PC-9 (cell line): Measurements from ENCODE around the gene RBMS3.

Experiments used
- EZH2 ChIP-seq: fragments of 200-600 bp; sonication (generic); IDR thresholded peaks from 2 replicates; pipeline ENCODE4 v1.8.0; 2017; ENCODE audit warnings: antibody characterized with exemption, low read depth
- TF ChIP-seq, protein P1 (sequence below): fragments of 200-600 bp; sonication (generic); conservative IDR thresholded peaks from 2 replicates; pipeline ENCODE4 v1.6.1; 2017; ENCODE audit warnings: mixed run types, antibody characterized with exemption, mild to moderate bottlenecking, moderate library complexity

GRCh38 chr3:29898171-29898965 is 617.5 kb downstream of the RBMS3 start:
- TF ChIP-seq, protein P1, sequence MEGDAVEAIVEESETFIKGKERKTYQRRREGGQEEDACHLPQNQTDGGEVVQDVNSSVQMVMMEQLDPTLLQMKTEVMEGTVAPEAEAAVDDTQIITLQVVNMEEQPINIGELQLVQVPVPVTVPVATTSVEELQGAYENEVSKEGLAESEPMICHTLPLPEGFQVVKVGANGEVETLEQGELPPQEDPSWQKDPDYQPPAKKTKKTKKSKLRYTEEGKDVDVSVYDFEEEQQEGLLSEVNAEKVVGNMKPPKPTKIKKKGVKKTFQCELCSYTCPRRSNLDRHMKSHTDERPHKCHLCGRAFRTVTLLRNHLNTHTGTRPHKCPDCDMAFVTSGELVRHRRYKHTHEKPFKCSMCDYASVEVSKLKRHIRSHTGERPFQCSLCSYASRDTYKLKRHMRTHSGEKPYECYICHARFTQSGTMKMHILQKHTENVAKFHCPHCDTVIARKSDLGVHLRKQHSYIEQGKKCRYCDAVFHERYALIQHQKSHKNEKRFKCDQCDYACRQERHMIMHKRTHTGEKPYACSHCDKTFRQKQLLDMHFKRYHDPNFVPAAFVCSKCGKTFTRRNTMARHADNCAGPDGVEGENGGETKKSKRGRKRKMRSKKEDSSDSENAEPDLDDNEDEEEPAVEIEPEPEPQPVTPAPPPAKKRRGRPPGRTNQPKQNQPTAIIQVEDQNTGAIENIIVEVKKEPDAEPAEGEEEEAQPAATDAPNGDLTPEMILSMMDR: no peak
- no peak for TF ChIP-seq EZH2
